ENCODE data around the gene PXDC1.

GRCh38 chr6:3701631-3702030, 49.9 kb downstream of the PXDC1 start:
- no peak for TF ChIP-seq EZH2 (IDR thresholded peaks at IDR 0.05; ENCODE audit: borderline replicate concordance, insufficient read depth, low read length, poor library complexity, severe bottlenecking)
- TF ChIP-seq, protein P1, sequence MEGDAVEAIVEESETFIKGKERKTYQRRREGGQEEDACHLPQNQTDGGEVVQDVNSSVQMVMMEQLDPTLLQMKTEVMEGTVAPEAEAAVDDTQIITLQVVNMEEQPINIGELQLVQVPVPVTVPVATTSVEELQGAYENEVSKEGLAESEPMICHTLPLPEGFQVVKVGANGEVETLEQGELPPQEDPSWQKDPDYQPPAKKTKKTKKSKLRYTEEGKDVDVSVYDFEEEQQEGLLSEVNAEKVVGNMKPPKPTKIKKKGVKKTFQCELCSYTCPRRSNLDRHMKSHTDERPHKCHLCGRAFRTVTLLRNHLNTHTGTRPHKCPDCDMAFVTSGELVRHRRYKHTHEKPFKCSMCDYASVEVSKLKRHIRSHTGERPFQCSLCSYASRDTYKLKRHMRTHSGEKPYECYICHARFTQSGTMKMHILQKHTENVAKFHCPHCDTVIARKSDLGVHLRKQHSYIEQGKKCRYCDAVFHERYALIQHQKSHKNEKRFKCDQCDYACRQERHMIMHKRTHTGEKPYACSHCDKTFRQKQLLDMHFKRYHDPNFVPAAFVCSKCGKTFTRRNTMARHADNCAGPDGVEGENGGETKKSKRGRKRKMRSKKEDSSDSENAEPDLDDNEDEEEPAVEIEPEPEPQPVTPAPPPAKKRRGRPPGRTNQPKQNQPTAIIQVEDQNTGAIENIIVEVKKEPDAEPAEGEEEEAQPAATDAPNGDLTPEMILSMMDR (IDR thresholded peaks at IDR 0.05; ENCODE audit: poor library complexity, severe bottlenecking) = no peak

All from neural cell (in vitro differentiated cells).